RWPE2 (cell line): ENCODE measurements around the gene SDCCAG8.

ENCODE experiments used
- ATAC-seq: fragments of 200-7000 bp; cut with Tn5 transposase; 3 replicates; pipeline ENCODE4 v1.9.1; 2021; ENCODE audit warnings: low read depth
- DNase-seq: peaks from one replicate; pipeline ENCODE4 v3.0.0-alpha.2; 2020; ENCODE audit warnings: low spot score
- H3K27ac ChIP-seq: fragments of 450-650 bp; 2 replicates; pipeline ENCODE4 v1.5.1; 2017; ENCODE audit warnings: mild to moderate bottlenecking; ENCODE audit not compliant: poor library complexity, severe bottlenecking
- H3K27me3 ChIP-seq: fragments of 250-450 bp; sonication (Bioruptor Pico); 2 replicates; pipeline ENCODE4 v1.5.1; 2021; ENCODE audit warnings: mild to moderate bottlenecking, moderate library complexity; ENCODE audit not compliant: insufficient read depth, poor library complexity, severe bottlenecking
- H3K36me3 ChIP-seq: fragments of 250-450 bp; sonication (Bioruptor Pico); 2 replicates; pipeline ENCODE4 v1.5.1; 2020; ENCODE audit warnings: low read depth, mild to moderate bottlenecking, moderate library complexity
- H3K4me1 ChIP-seq: fragments of 250-450 bp; sonication (Bioruptor Pico); 2 replicates; pipeline ENCODE4 v1.5.1; 2021; ENCODE audit warnings: mild to moderate bottlenecking, moderate library complexity; ENCODE audit not compliant: insufficient read depth, poor library complexity, severe bottlenecking
- H3K4me3 ChIP-seq: fragments of 250-450 bp; sonication (Bioruptor Pico); 2 replicates; pipeline ENCODE4 v1.5.1; 2021; ENCODE audit warnings: mild to moderate bottlenecking, moderate library complexity; ENCODE audit not compliant: severe bottlenecking
- H3K9me3 ChIP-seq: fragments of 250-450 bp; sonication (Bioruptor Pico); 2 replicates; pipeline ENCODE4 v1.5.1; 2021; ENCODE audit warnings: mild to moderate bottlenecking, moderate library complexity; ENCODE audit not compliant: severe bottlenecking
- TF ChIP-seq, protein P1 (sequence below): fragments of 450-650 bp; IDR thresholded peaks from one replicate; pipeline ENCODE4 v1.5.1; 2017; ENCODE audit warnings: mild to moderate bottlenecking, moderate library complexity; ENCODE audit not compliant: poor library complexity, severe bottlenecking

Gene SDCCAG8

GRCh38 chr1:243477731-243478290, 222.0 kb downstream of the SDCCAG8 start:
- Histone ChIP-seq H3K9me3 (no peaks in the 10 kb centered on the region), H3K4me3 (no peak overlapping the region), H3K27me3 (no peaks in the 10 kb centered on the region), H3K27ac (no peak overlapping the region), H3K4me1 (peaks cover 13% of the 10 kb centered on the region), H3K36me3 (no peaks in the 10 kb centered on the region)
- DNase-seq (no peak), ATAC-seq (no peak)
- TF ChIP-seq, protein P1, sequence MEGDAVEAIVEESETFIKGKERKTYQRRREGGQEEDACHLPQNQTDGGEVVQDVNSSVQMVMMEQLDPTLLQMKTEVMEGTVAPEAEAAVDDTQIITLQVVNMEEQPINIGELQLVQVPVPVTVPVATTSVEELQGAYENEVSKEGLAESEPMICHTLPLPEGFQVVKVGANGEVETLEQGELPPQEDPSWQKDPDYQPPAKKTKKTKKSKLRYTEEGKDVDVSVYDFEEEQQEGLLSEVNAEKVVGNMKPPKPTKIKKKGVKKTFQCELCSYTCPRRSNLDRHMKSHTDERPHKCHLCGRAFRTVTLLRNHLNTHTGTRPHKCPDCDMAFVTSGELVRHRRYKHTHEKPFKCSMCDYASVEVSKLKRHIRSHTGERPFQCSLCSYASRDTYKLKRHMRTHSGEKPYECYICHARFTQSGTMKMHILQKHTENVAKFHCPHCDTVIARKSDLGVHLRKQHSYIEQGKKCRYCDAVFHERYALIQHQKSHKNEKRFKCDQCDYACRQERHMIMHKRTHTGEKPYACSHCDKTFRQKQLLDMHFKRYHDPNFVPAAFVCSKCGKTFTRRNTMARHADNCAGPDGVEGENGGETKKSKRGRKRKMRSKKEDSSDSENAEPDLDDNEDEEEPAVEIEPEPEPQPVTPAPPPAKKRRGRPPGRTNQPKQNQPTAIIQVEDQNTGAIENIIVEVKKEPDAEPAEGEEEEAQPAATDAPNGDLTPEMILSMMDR, result no peak

GRCh38 chr1:243481101-243481500, 225.3 kb downstream of the SDCCAG8 start:
- Histone ChIP-seq H3K4me3 (no peak overlapping the region), H3K36me3 (no peaks in the 10 kb centered on the region)
- ATAC-seq, result no peak

GRCh38 chr1:243482141-243483022, 226.5 kb downstream of the SDCCAG8 start:
- ATAC-seq (peak; percentile 75), DNase-seq (no peak)
- Histone ChIP-seq H3K4me1 (peaks cover 8% of the 10 kb centered on the region), H3K9me3 (no peaks in the 10 kb centered on the region), H3K27me3 (no peaks in the 10 kb centered on the region), H3K4me3 (no peak overlapping the region), H3K36me3 (no peaks in the 10 kb centered on the region), H3K27ac (no peak overlapping the region)
- TF ChIP-seq, protein P1, result no peak

More at GRCh38 chr1:243481101-243481500, 225.3 kb downstream of the SDCCAG8 start:
- no peak for DNase-seq
- Histone ChIP-seq H3K27me3 (no peaks in the 10 kb centered on the region), H3K4me1 (peaks cover 8% of the 10 kb centered on the region), H3K9me3 (no peaks in the 10 kb centered on the region), H3K27ac (no peak overlapping the region)
- TF ChIP-seq, protein P1, result no peak

DNA sequence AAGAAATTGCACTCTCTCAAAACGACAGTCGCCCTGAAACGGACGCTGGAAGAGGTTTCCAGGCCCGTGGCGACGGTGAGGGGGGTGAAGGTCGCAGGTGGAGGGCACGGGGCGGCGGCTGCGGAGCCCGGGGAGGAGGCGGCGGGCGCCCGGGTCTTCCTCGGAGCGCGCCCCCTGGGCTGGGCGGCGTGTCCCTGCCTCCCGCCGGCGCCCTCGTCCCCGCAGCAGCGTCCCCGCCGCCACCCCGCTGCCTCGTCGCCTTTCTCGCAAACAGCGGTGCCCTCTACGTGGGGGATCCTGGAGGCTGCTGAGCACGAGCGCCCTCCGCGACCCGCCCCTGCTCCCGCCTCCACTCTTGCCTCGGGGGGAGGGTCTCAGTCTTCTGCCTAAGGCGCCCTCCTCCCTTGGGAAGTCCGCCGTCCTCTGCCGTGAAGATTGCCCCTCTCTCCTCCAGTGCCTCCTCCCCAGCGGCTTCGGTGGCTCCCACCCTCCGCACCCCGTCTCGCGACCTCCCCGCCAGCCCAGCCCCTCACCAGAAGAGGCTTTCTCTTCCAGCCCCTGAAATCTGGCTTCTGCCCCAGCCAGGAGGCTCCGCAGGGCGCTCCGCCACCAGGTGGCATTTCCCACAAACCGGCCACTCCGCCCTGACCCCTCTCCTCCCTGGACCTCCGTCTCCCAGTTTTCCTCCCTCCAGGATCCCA, 227.4 kb downstream of the SDCCAG8 start:
- Histone ChIP-seq H3K9me3 (no peaks in the 10 kb centered on the region), H3K36me3 (no peaks in the 10 kb centered on the region), H3K27ac (no peak overlapping the region), H3K4me3 (no peak overlapping the region), H3K27me3 (no peaks in the 10 kb centered on the region), H3K4me1 (peaks cover 8% of the 10 kb centered on the region)
- ATAC-seq, result no peak
- no peak for DNase-seq
- TF ChIP-seq, protein P1, result no peak
